Esophagus muscularis mucosa (tissue), 3 donors: ENCODE data around the gene LRFN2.

Experiments
- CTCF ChIP-seq, 3 experiments: fragments of 200-600 bp in 2 of 3; fragments of 450-650 bp in 1 of 3; sonication (generic) in 2 of 3; IDR thresholded peaks; one replicate each; pipeline ENCODE4 v1.5.1; 2017 to 2019; ENCODE audit warnings: antibody characterized with exemption in 3 of 3, mild to moderate bottlenecking in 2 of 3, moderate library complexity in 1 of 3
- POLR2AphosphoS5 ChIP-seq, 2 donors: sonication (generic); formaldehyde crosslinking; IDR thresholded peaks; one replicate each; pipeline ENCODE4 v1.6.1; 2017; ENCODE audit warnings: antibody characterized with exemption in 2 of 2

- TF ChIP-seq CTCF (IDR thresholded peaks at IDR 0.05) (no peak), POLR2AphosphoS5 (IDR thresholded peaks at IDR 0.05) (no peak)
These were observed 142.9 kb downstream of the LRFN2 start for GRCh38 chr6:40444312-40444711.
